Testis (tissue), 3 donors: ENCODE data around the gene C2orf81. TPM values are rescaled to one million over a fixed set of nuclear protein-coding genes. Genes with fewer than 3 reads are reported as not detected.
A peak's percentile ranks its signal among the peaks of the same experiment; 100 is the strongest.

ENCODE experiments used
- DNase-seq: peaks from one replicate; pipeline ENCODE4 v3.0.0-alpha.2; 2019
- H3K27ac ChIP-seq, 2 donors: fragments of 200-600 bp; sonication (generic); one replicate each; pipeline ENCODE4 v1.5.1; 2019
- H3K27me3 ChIP-seq: fragments of 200-600 bp; sonication (generic); one replicate; pipeline ENCODE4 v1.5.1; 2019
- H3K36me3 ChIP-seq: fragments of 200-600 bp; sonication (generic); one replicate; pipeline ENCODE4 v1.5.1; 2017; ENCODE audit warnings: low read depth; ENCODE audit errors: missing control alignments
- H3K4me1 ChIP-seq: fragments of 200-600 bp; sonication (generic); one replicate; pipeline ENCODE4 v1.5.1; 2019
- H3K4me3 ChIP-seq, 2 donors: fragments of 200-600 bp; sonication (generic); one replicate each; pipeline ENCODE4 v1.5.1; 2017 to 2019
- H3K9me3 ChIP-seq: fragments of 200-600 bp; sonication (generic); one replicate; pipeline ENCODE4 v1.5.1; 2017
- POLR2A ChIP-seq: fragments of 450-650 bp; IDR thresholded peaks from one replicate; pipeline ENCODE4 v1.6.1; 2017; ENCODE audit warnings: antibody characterized with exemption, mild to moderate bottlenecking, moderate library complexity
- WGBS, 2 donors: methylation state at CpG; one replicate each; pipeline ENCODE4 v1.1.5; 2018; 5-methylcytosine and 5-hydroxymethylcytosine counted together
- intact Hi-C: fragments of 100-400 bp; cut with DNase I; formaldehyde crosslinking; loops from one replicate; pipeline ENCODE4 v1.15.1; 2023; ENCODE audit warnings: low total_unique reads
- polyA plus RNA-seq: library from polyadenylated mRNA; stranded (reverse); fragments of 350-450 nt; fragmentation: Illumina TruSeq; extraction: RNeasy Lipid Tissue Mini Kit (QIAGEN cat#74804); gene quantifications from one replicate; pipeline ENCODE4 v1.2.3, GENCODE V29; 2014; ENCODE audit warnings: low read depth, low replicate concordance; ENCODE audit not compliant: insufficient read depth
- total RNA-seq, 2 donors: library from RNA; depleted of rRNA; stranded (reverse); fragments of >200 nt; gene quantifications; one replicate each; pipeline ENCODE4 v1.2.3, GENCODE V29; 2016
- TF ChIP-seq, protein P1 (sequence below), 3 experiments: fragments of 450-650 bp in 2 of 3; fragments of 200-600 bp in 1 of 3; sonication (generic) in 1 of 3; IDR thresholded peaks; one replicate each; pipeline ENCODE4 v1.5.1; 2016 to 2019; ENCODE audit warnings: antibody characterized with exemption in 3 of 3, mild to moderate bottlenecking in 2 of 3, moderate library complexity in 1 of 3

The C2orf81 gene
- total and polyA plus RNA-seq, 3 donors from 2014 or later: 10.4 to 23.1 (median 15.7) TPM

DNA sequence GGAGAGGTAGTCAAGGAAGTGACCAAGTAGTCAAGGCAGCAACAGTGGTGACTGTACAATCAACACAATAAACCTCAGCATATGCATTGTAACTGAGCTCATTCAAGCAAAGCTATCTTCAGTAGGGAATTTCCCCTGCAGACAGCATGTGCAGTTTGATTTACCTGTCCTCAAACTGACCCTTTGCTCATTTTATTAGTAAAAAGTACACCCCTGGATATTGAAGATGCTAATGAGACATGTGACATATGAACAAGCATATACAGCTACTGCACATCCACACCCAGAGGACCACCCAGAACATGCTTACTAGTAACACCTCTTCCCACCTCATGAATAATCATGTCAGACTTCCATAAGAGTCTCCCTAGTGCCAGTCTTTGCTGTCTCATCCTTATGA, 15.4 kb downstream of the C2orf81 start:
- intact Hi-C loops: no loop called here
- H3K4me1 ChIP-seq: no peaks in the 10 kb centered on the region
- no peaks in the 10 kb centered on the region for H3K9me3 ChIP-seq
- H3K27ac ChIP-seq: no peak overlapping the region
- no peaks in the 10 kb centered on the region for H3K36me3 ChIP-seq
- H3K27me3 ChIP-seq: no peaks in the 10 kb centered on the region
- no peak overlapping the region for H3K4me3 ChIP-seq
- TF ChIP-seq, protein P1, sequence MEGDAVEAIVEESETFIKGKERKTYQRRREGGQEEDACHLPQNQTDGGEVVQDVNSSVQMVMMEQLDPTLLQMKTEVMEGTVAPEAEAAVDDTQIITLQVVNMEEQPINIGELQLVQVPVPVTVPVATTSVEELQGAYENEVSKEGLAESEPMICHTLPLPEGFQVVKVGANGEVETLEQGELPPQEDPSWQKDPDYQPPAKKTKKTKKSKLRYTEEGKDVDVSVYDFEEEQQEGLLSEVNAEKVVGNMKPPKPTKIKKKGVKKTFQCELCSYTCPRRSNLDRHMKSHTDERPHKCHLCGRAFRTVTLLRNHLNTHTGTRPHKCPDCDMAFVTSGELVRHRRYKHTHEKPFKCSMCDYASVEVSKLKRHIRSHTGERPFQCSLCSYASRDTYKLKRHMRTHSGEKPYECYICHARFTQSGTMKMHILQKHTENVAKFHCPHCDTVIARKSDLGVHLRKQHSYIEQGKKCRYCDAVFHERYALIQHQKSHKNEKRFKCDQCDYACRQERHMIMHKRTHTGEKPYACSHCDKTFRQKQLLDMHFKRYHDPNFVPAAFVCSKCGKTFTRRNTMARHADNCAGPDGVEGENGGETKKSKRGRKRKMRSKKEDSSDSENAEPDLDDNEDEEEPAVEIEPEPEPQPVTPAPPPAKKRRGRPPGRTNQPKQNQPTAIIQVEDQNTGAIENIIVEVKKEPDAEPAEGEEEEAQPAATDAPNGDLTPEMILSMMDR (IDR thresholded peaks at IDR 0.05): no peak
- no peak for TF ChIP-seq POLR2A
- DNase-seq: no peak

DNA sequence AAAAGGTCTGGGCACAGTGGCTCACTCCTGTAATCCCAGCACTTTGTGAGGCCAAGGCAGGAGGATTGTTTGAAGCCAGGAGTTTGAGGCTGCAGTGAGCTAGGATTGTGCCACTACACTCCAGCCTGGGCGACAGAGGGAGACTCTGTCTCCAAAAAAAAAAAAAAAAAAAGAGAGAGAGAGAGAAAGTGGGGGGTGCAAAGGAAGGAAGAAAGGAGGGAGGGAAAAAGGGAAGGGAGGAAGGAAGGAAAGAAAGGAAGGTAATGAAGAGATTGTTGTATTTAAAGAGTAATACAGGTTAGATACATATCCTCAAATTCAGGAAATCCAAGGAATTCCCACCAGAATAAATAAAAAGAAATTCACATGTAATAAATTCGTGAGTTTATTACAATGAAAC, 19.5 kb downstream of the C2orf81 start:
- H3K27me3 ChIP-seq: no peaks in the 10 kb centered on the region
- H3K4me3 ChIP-seq: no peak overlapping the region
- 82 to 88% methylated on average over 2 of the region's 2 CpGs for WGBS, 2 donors
- no peaks in the 10 kb centered on the region for H3K4me1 ChIP-seq
- H3K27ac ChIP-seq: no peak overlapping the region
- DNase-seq: no peak
- no peaks in the 10 kb centered on the region for H3K36me3 ChIP-seq
- intact Hi-C loops: no loop called here
- TF ChIP-seq, protein P1 (IDR thresholded peaks at IDR 0.05): no peak
- no peak for TF ChIP-seq POLR2A
- no peaks in the 10 kb centered on the region for H3K9me3 ChIP-seq

- H3K27ac ChIP-seq: no peak overlapping the region
- H3K4me1 ChIP-seq: no peaks in the 10 kb centered on the region
- no peak overlapping the region for H3K4me3 ChIP-seq
- DNase-seq: no peak
- H3K27me3 ChIP-seq: no peaks in the 10 kb centered on the region
- no peaks in the 10 kb centered on the region for H3K36me3 ChIP-seq
- H3K9me3 ChIP-seq: no peaks in the 10 kb centered on the region
- TF ChIP-seq POLR2A: no peak
- TF ChIP-seq, protein P1 (IDR thresholded peaks at IDR 0.05): peak; percentile 32 to 70 (median 49)
- intact Hi-C loops: no loop called here
These were observed 21.6 kb downstream of the C2orf81 start for GRCh38 chr2:74399785-74400184.

DNA sequence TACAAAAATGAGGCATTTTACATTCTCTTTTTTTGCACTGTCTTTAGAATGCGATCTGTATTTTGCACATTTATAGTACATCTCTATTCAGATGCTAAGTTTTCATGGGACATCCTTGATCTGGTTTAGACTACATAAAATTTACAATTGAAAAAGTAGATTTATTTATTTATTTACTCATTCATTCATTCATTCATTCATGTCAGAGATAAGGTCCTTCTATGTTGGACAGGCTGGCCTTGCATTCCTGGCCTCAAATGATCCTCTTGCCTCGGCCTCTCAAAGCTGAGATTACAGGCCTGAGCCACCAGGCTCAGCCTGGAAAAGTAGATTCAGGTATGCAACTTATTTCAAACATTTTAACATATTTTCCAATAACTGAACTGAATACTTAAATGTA, 25.3 kb downstream of the C2orf81 start:
- intact Hi-C loops: no loop called here
- Histone ChIP-seq H3K27ac (no peak overlapping the region), H3K36me3 (no peaks in the 10 kb centered on the region), H3K9me3 (no peaks in the 10 kb centered on the region), H3K27me3 (no peaks in the 10 kb centered on the region), H3K4me3 (no peak overlapping the region), H3K4me1 (no peaks in the 10 kb centered on the region)
- no peak for TF ChIP-seq POLR2A
- TF ChIP-seq, protein P1 (IDR thresholded peaks at IDR 0.05): no peak
- DNase-seq: no peak
- WGBS, 2 donors: 94 to 96% methylated on average over 2 of the region's 2 CpGs

- TF ChIP-seq, protein P1 (IDR thresholded peaks at IDR 0.05): no peak
- no peak for TF ChIP-seq POLR2A
- intact Hi-C loops: no loop called here
- WGBS, 2 donors: 89 to 90% methylated on average over 1 of the region's 1 CpG
- H3K27me3 ChIP-seq: no peaks in the 10 kb centered on the region
- DNase-seq: no peak
- no peak overlapping the region for H3K4me3 ChIP-seq
- H3K27ac ChIP-seq: no peak overlapping the region
- no peaks in the 10 kb centered on the region for H3K36me3 ChIP-seq
- peaks cover 15% of the 10 kb centered on the region for H3K4me1 ChIP-seq
- no peaks in the 10 kb centered on the region for H3K9me3 ChIP-seq
These were observed 27.9 kb downstream of the C2orf81 start for GRCh38 chr2:74393525-74393924.
